Osteocyte (in vitro differentiated cells): ENCODE data around the gene ZNRF1. TPM values are rescaled to one million over a fixed set of nuclear protein-coding genes. Genes with fewer than 3 reads are reported as not detected.

ENCODE experiments used
- DNase-seq: peaks from one replicate; pipeline ENCODE4 v3.0.0; 2021; ENCODE audit warnings: mixed read lengths; ENCODE audit not compliant: unreplicated experiment; ENCODE audit errors: extremely low spot score
- H3K27ac Mint-ChIP-seq: one replicate; pipeline ENCODE4 v1.8.0; 2021; ENCODE audit warnings: mild to moderate bottlenecking, mixed read lengths; ENCODE audit not compliant: unreplicated experiment
- H3K27me3 Mint-ChIP-seq: one replicate; pipeline ENCODE4 v1.8.0; 2021; ENCODE audit warnings: mixed read lengths; ENCODE audit not compliant: unreplicated experiment
- H3K36me3 Mint-ChIP-seq: one replicate; pipeline ENCODE4 v1.8.0; 2021; ENCODE audit warnings: mixed read lengths; ENCODE audit not compliant: unreplicated experiment
- H3K4me1 Mint-ChIP-seq: one replicate; pipeline ENCODE4 v1.8.0; 2021; ENCODE audit warnings: mixed read lengths; ENCODE audit not compliant: unreplicated experiment
- H3K4me3 Mint-ChIP-seq: one replicate; pipeline ENCODE4 v1.8.0; 2021; ENCODE audit warnings: mild to moderate bottlenecking, moderate library complexity, mixed read lengths; ENCODE audit not compliant: unreplicated experiment
- H3K9me3 Mint-ChIP-seq: one replicate; pipeline ENCODE4 v1.8.0; 2021; ENCODE audit warnings: mixed read lengths; ENCODE audit not compliant: unreplicated experiment
- CTCF ChIP-seq: fragments of 200-600 bp; sonication (generic); IDR thresholded peaks from 2 replicates; pipeline ENCODE4 v1.5.0; 2021; ENCODE audit warnings: antibody characterized with exemption, mild to moderate bottlenecking, moderate library complexity
- total RNA-seq: library from RNA; stranded (reverse); gene quantifications from 2 replicates; pipeline ENCODE4 v1.2.1, GENCODE V29; 2021

The ZNRF1 gene
- total RNA-seq, 1 donor from 2014 or later = 32.1 TPM

GRCh38 chr16:75029854-75030253 is 31.0 kb downstream of the ZNRF1 start:
- Mint-ChIP-seq H3K27me3 (no peaks in the 10 kb centered on the region), H3K36me3 (peaks cover 3% of the 10 kb centered on the region), H3K27ac (no peak overlapping the region), H3K9me3 (peaks cover 6% of the 10 kb centered on the region), H3K4me3 (no peak overlapping the region), H3K4me1 (peaks cover 19% of the 10 kb centered on the region)
- DNase-seq = no peak
- TF ChIP-seq CTCF = no peak

- no peak for DNase-seq
- no peak overlapping the region for H3K4me3 Mint-ChIP-seq
- TF ChIP-seq CTCF = no peak
- no peak overlapping the region for H3K27ac Mint-ChIP-seq
- peaks cover 12% of the 10 kb centered on the region for H3K9me3 Mint-ChIP-seq
- peaks cover 6% of the 10 kb centered on the region for H3K36me3 Mint-ChIP-seq
- peaks cover 4% of the 10 kb centered on the region for H3K4me1 Mint-ChIP-seq
- H3K27me3 Mint-ChIP-seq = no peaks in the 10 kb centered on the region
Measured at GRCh38 chr16:75032655-75033054, 33.8 kb downstream of the ZNRF1 start.

GRCh38 chr16:75035410-75035968 is 36.7 kb downstream of the ZNRF1 start:
- no peaks in the 10 kb centered on the region for H3K27me3 Mint-ChIP-seq
- TF ChIP-seq CTCF = no peak
- H3K27ac Mint-ChIP-seq = no peak overlapping the region
- H3K4me3 Mint-ChIP-seq = no peak overlapping the region
- H3K4me1 Mint-ChIP-seq = peaks cover 9% of the 10 kb centered on the region
- no peak for DNase-seq
- peaks cover 6% of the 10 kb centered on the region for H3K36me3 Mint-ChIP-seq
- peaks cover 10% of the 10 kb centered on the region for H3K9me3 Mint-ChIP-seq

- H3K4me3 Mint-ChIP-seq = no peak overlapping the region
Measured at GRCh38 chr16:75038036-75038858, 39.4 kb downstream of the ZNRF1 start.

More at GRCh38 chr16:75038036-75038858, 39.4 kb downstream of the ZNRF1 start:
- Mint-ChIP-seq H3K27me3 (no peaks in the 10 kb centered on the region), H3K4me1 (peaks cover 9% of the 10 kb centered on the region), H3K9me3 (peaks cover 10% of the 10 kb centered on the region), H3K27ac (no peak overlapping the region), H3K36me3 (peaks cover 6% of the 10 kb centered on the region)
- DNase-seq = no peak
- no peak for TF ChIP-seq CTCF
